Smooth muscle cell of the brain vasculature (primary cell): Measurements from ENCODE around the gene SCTR.

Experiments
- DNase-seq: peaks from one replicate; pipeline ENCODE4 v3.0.0-alpha.2; 2012; ENCODE audit warnings: low read depth, low spot score

Gene SCTR

DNA sequence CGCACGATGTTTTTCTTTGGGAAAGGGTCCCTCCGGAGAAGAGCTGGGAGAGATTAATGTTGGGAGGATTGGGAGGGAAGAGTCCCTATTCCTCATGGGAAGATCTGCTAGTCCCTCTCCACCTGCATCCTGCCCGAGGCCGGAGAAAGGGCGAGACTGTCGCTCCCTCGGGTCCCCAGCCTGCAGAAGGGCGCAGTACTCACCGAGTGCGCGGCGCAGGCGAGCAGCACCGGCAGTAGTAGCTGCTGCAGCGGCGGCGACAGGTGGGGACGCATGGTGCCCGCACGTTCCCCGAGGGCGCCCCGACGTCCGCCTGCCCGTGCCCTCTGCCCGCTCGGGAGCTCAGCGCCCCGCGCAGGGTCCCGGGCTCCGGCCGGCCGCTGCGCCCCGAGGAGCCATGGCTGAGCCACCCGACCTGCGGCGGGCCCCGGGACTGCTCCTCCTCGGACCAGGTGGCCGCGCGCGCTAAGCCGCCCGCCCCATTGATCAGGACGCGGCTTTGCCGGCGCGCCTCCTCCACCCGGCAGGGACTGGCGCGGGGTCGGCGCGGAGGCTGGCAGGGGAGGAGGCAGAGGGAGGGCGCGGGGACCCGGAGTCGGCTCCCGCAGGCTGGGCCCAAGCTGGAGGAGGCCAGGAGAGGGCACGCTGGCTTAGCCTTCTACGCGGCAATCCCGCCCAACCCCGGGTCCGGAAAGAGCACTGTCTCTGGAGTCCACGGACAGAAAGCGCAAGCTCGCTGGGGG lies at the start of gene SCTR:
Gene SCTR, minus strand, starts transcription at position 532 of the 743 bp plus-strand sequence. Its CDS starts 257 bp downstream, at position 275.
- DNase-seq = no peak

- DNase-seq = no peak
These were observed 43.0 kb upstream of the SCTR start for GRCh38 chr2:119567292-119567691.

- DNase-seq = no peak
These were observed 41.2 kb upstream of the SCTR start for GRCh38 chr2:119565481-119565880.

- no peak for DNase-seq
These were observed 29.5 kb upstream of the SCTR start for GRCh38 chr2:119553687-119554344.

DNA sequence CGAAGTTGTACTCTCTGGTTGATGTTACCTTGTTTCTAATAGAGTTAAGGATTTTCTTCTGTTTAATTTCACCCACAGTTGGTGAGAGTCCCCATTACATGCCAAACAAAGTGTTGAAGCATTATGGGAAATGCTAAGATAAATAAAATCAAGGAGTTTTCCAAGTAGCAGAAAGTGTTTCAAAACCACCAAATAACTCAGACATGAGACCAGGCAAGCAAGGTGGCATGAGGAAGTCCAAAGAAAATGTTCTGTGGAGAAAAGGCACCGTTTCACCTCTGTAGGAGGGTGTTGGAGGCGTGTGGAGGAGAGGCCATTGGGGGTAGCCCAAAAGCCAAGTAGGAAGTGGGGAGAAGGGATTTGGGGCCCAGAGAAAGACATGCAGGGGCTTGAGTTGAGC lies 28.6 kb upstream of the SCTR start:
- DNase-seq = no peak

GRCh38 chr2:119550856-119551255 lies 26.6 kb upstream of the SCTR start:
- no peak for DNase-seq

DNA sequence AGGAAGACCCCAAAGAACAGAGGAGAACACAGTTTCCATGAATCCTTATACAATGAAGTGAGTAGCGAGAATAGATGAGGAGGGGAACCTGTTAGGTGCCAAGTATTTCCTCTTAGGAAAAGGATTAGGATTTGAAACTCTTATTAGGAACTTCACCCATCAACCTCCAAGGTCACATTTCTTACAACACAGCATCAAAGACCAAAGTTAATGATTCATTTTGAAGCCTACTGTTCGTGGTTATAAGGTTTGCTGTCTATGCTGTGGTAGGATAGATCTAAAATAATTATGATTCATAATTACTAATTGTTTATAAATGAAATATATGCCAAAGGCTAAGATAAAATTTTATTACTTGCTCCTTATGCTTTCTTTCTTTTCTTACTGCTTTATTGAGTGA lies 26.1 kb upstream of the SCTR start:
- no peak for DNase-seq

DNA sequence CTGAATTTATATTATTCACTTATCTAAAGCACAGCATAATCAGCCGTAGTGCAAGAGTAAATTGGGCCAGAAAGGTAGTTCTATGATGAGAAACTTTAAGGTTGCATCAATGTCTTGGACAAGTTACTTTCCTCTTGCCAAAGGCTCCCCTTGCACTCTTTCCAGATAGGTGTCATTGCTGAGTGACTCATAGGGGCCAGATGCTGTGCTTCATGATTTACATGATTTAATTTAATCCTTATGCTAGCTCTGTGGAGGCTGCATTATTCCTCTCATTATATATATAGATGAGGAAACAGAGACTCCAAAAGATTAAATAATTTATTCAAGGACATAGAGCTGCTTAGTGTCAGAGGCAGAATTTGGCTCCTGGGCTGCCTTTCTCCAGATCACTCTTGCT lies 25.0 kb upstream of the SCTR start:
- DNase-seq = no peak

DNA sequence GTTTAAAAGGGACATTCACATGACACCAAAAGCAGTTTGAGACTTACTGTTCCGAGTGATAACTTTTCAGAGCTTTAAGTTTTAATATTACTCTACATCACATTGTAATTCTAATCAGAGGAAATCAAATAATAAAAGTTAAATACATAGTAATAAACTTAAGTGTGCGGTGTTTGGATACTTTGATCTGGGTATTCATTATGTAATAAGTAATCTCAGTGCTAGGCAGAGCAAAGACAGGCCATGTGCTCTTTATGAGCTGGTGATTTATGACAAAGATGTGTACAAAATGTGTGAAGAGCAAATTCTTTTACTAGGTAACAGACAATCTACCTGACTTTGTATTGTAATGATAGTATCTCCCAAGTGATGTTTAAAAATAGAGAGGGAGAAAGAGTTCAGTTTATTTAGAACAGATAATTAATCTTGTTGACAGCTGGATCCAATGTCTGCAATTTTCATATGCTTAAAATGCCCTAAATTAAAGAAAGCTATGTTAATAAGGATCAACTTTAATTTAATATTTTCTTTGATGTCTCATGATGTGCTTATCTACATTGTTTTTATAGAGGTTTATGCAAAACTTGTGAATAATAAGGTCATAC lies 24.3 kb upstream of the SCTR start:
- DNase-seq = no peak

- no peak for DNase-seq
These were observed 22.1 kb upstream of the SCTR start for GRCh38 chr2:119546447-119546767.

DNA sequence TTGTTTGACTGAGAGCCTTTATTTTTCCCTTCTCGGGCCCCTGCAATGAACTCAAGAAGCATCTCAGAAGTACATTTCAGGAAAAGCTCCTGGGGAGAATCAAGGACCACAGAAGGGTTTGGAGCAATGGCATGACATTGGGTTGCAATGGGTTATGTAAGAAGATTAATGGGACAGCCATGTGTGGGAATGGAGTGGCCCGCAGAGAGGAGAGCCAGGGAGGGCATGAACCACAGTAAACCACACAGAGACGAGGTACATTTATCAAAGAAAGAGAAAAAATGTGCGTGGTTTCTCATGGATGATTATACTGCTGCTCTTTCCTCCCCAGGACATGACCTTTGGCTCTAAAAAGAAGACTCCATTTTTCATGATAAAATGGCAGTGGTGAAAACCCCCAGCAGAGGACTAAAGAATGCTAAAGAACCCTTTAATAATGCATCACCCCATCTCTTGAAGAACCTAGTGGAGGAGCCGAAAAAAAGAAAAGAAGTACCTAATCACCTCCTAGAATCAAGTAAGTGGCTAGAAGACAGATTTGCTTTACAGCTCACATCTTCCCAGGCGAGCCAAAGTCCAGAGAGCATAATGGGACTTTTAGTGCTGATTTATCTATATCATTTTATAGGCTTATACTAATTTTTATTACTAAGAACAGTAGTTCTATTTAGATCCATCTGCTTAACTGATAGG lies 21.6 kb upstream of the SCTR start:
- no peak for DNase-seq

- DNase-seq = no peak
These were observed 20.7 kb upstream of the SCTR start for GRCh38 chr2:119544939-119545475.

DNA sequence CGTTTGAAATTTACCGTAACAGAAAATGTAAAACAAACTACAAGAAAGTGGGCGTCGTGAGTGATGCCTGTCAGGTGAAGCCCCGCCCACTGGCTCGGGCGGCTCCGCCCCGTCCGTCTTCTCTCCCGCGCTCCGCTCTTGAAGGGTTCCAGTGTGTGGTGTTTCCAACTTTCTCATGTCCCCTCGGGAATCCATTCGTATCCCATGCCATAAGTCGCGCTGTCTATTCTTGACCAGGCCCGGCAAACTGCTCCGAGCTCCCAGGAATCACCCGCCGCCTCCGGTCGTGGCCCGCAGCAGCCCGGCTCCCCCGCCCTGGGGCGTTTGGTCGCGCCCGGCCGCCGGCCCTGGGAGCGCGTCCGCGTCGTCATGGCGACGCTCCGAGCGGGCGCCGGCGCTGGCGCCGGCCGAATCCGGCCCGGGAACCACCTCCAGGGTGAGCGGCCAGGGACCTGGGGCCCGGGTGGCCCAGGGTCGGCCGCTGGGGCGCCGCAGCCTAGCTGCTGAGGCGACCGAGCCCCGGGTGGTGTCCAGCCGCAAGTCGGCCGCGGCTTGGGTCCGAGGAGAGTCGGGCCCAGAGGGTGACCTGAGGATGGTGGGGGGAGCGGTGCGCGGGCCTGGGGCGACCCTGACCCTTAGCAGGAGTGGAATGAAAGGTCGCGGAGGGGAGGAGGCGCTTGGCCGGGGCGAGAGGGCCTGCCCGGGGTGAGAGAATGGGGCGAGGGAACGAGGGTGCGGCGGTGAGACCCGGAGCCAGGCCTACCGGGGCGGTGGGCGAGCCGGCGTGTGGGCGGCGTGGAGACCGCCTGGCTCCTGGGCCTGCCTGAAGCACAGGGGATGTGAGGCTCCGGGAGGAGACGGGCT lies 20.0 kb upstream of the SCTR start, which contains the start of gene CFAP221:
Gene CFAP221, plus strand, starts transcription at position 375 of the 864 bp plus-strand sequence. CDS start 1,683 bp downstream, outside the sequence.
- peak; percentile 12 for DNase-seq

- DNase-seq = no peak
These were observed 17.2 kb upstream of the SCTR start for GRCh38 chr2:119541476-119541875.

- no peak for DNase-seq
These were observed 13.5 kb upstream of the SCTR start for GRCh38 chr2:119537792-119538191.

- no peak for DNase-seq
These were observed 12.4 kb upstream of the SCTR start for GRCh38 chr2:119536707-119537106.

- DNase-seq = no peak
These were observed 11.9 kb upstream of the SCTR start for GRCh38 chr2:119536211-119536610.

DNA sequence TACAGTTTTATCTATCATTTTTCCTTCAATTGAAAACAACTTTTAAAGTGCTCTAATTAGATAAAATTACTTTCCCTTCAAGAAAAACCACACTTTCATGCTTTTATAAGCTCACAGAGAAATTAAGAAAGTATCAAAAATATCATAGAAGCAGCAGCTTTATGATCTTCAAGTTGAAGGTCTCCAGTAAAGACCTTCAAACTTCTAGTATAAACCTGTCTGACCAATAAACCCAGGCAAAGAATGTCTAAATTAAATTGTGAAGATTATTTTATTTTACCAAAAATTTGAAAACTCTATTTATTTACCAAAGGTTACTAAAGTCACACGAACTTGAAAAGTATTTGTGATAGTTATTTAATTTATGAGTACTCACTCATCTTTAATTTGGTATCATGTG lies 9.3 kb upstream of the SCTR start:
- DNase-seq = no peak

- DNase-seq = no peak
These were observed 7.0 kb upstream of the SCTR start for GRCh38 chr2:119531292-119531691.

- DNase-seq = no peak
These were observed 3.7 kb upstream of the SCTR start for GRCh38 chr2:119527999-119528398.

- no peak for DNase-seq
These were observed 1.3 kb upstream of the SCTR start for GRCh38 chr2:119525614-119526013.
